Measurements from ENCODE around the gene HJURP. TPM values are rescaled to one million over a fixed set of nuclear protein-coding genes. Genes with fewer than 3 reads are reported as not detected.

Gene HJURP
- total RNA-seq, 4 donors from 2014 or later: 0.27 to 0.45 (median 0.38) TPM; not detected in 1

GRCh38 chr2:233789554-233789953 lies 64.8 kb downstream of the HJURP start:
- Histone ChIP-seq H3K4me3 (replicated peaks in 1 of 3) (no peak overlapping the region), H3K4me1 (no peaks in the 10 kb centered on the region), H3K27ac (no peak overlapping the region), H3K36me3 (no peaks in the 10 kb centered on the region), H3K27me3 (no peaks in the 10 kb centered on the region), H3K9me3 (no peaks in the 10 kb centered on the region)
- TF ChIP-seq POLR2A (IDR thresholded peaks at IDR 0.05) (no peak), CTCF (IDR thresholded peaks at IDR 0.05) (no peak)
- whole genome bisulfite sequencing, 2 donors: 93 to 96% methylated on average over 6 to 7 of the region's 7 CpGs
- intact Hi-C loops (cut with DNase I): no loop called here
- no peak for DNase-seq

Other genes starting within 250 kb of the HJURP start
- gene UGT1A8, start 236.9 kb downstream of the HJURP start, total RNA-seq: under 1 TPM in 1 of 4 donors, not detected in 3; 0.34 TPM
- under 1 TPM in 1 of 4 donors, not detected in 3; 0.27 TPM for gene UGT1A10, start 218.1 kb downstream of the HJURP start, total RNA-seq
- not detected for gene UGT1A9, start 182.6 kb downstream of the HJURP start, total RNA-seq
- gene UGT1A7, start 172.6 kb downstream of the HJURP start, total RNA-seq: not detected
- gene UGT1A6, start 161.6 kb downstream of the HJURP start, total RNA-seq: 1 to 10 TPM in 3 of 4 donors, under 1 TPM in 1; 0.81 to 6.2 (median 3.5) TPM
- gene UGT1A5, start 141.6 kb downstream of the HJURP start, total RNA-seq: 1 to 10 TPM in 2 of 4 donors, under 1 TPM in 2; 0.89 to 2.9 (median 1.3) TPM
- gene UGT1A4, start 135.8 kb downstream of the HJURP start, total RNA-seq: 1 to 10 TPM in 1 of 4 donors, under 1 TPM in 3; 0.13 to 3.8 (median 0.45) TPM
- 1 to 10 TPM in 1 of 4 donors, under 1 TPM in 1, not detected in 2; 0.67 to 1.0 TPM for gene UGT1A3, start 125.5 kb downstream of the HJURP start, total RNA-seq
- gene UGT1A1, start 94.3 kb downstream of the HJURP start, total RNA-seq: under 1 TPM; 0.45 to 0.94 (median 0.76) TPM
- 10 to 100 TPM in 2 of 4 donors, 1 to 10 TPM in 2; 1.3 to 20.4 (median 9.3) TPM for gene MROH2A, start 76.2 kb downstream of the HJURP start, total RNA-seq
- not detected for gene TRPM8, start 62.8 kb upstream of the HJURP start, total RNA-seq
- not detected for gene SPP2, start 196.2 kb upstream of the HJURP start, total RNA-seq